Colonic mucosa (tissue), 4 donors: Measurements from ENCODE around the gene CUX1. TPM values are rescaled to one million over a fixed set of nuclear protein-coding genes. Genes with fewer than 3 reads are reported as not detected.
A peak's percentile ranks its signal among the peaks of the same experiment; 100 is the strongest.

ENCODE experiments used
- DNase-seq: peaks from one replicate; pipeline ENCODE4 v3.0.0-alpha.2; 2020
- H3K27ac ChIP-seq: fragments of 200-600 bp; one replicate; pipeline ENCODE4 v1.8.0; 2021
- H3K27me3 ChIP-seq: fragments of 200-600 bp; one replicate; pipeline ENCODE4 v1.8.0; 2021
- H3K36me3 ChIP-seq: fragments of 200-600 bp; one replicate; pipeline ENCODE4 v1.8.0; 2021
- H3K4me1 ChIP-seq: fragments of 200-600 bp; one replicate; pipeline ENCODE4 v1.8.0; 2021; ENCODE audit warnings: mild to moderate bottlenecking
- H3K4me3 ChIP-seq: fragments of 200-600 bp; one replicate; pipeline ENCODE4 v1.8.0; 2021
- H3K9ac ChIP-seq, 2 donors: one replicate each; pipeline ENCODE4 v1.7.0; 2013; ENCODE audit warnings: control low read depth in 2 of 2, low read depth in 2 of 2, low read length in 2 of 2
- H3K9me3 ChIP-seq: fragments of 200-600 bp; one replicate; pipeline ENCODE4 v1.8.0; 2021
- CTCF ChIP-seq: fragments of 200-600 bp; IDR thresholded peaks from one replicate; pipeline ENCODE4 v1.8.0; 2022; ENCODE audit warnings: antibody characterized with exemption, mild to moderate bottlenecking
- intact Hi-C: fragments of 100-400 bp; cut with DNase I; formaldehyde crosslinking; loops from one replicate; pipeline ENCODE4 v1.14.1; 2022
- total RNA-seq, 2 donors: library from RNA; stranded (reverse); fragmentation: NEBNext Ultra II Directional in 1 of 2; extraction: Animal tissue kit (Norgen Biotek cat#: 25700) in 1 of 2; gene quantifications; one replicate each; pipeline ENCODE4 v1.2.1, GENCODE V29; 2021
- donor health status: healthy.
- donor health status: DM: no; HTN: no; CAD: no.
- donor health status: DM: no; HTN: no; CAD: no.

CUX1 gene
- total RNA-seq, 2 donors from 2014 or later, result 68.5 to 97.5 TPM

GRCh38 chr7:102098986-102099385, 281.6 kb downstream of the CUX1 start:
- intact Hi-C loops, result no loop called here
- no peak for TF ChIP-seq CTCF
- Histone ChIP-seq H3K36me3 (no peaks in the 10 kb centered on the region), H3K27ac (no peak overlapping the region), H3K4me3 (no peak overlapping the region), H3K9me3 (no peaks in the 10 kb centered on the region), H3K4me1 (no peaks in the 10 kb centered on the region), H3K27me3 (no peaks in the 10 kb centered on the region), H3K9ac (no peak overlapping the region)
- DNase-seq, result peak; percentile 15

- Histone ChIP-seq H3K27me3 (no peaks in the 10 kb centered on the region), H3K9ac (no peak overlapping the region), H3K4me1 (no peaks in the 10 kb centered on the region), H3K9me3 (no peaks in the 10 kb centered on the region), H3K4me3 (no peak overlapping the region), H3K36me3 (no peaks in the 10 kb centered on the region), H3K27ac (no peak overlapping the region)
- peak; percentile 14 for DNase-seq
- intact Hi-C loops, result no loop called here
- TF ChIP-seq CTCF, result no peak
Observed at GRCh38 chr7:102099474-102099873, 282.0 kb downstream of the CUX1 start.

- Histone ChIP-seq H3K4me1 (no peaks in the 10 kb centered on the region), H3K27ac (no peak overlapping the region), H3K9ac (no peak overlapping the region), H3K9me3 (no peaks in the 10 kb centered on the region), H3K27me3 (no peaks in the 10 kb centered on the region), H3K36me3 (no peaks in the 10 kb centered on the region), H3K4me3 (no peak overlapping the region)
- TF ChIP-seq CTCF, result no peak
- no peak for DNase-seq
- intact Hi-C loops, result no loop called here
Observed at GRCh38 chr7:102101111-102101551, 283.7 kb downstream of the CUX1 start.

GRCh38 chr7:102101926-102102325, 284.5 kb downstream of the CUX1 start:
- TF ChIP-seq CTCF, result no peak
- Histone ChIP-seq H3K9me3 (no peaks in the 10 kb centered on the region), H3K4me1 (no peaks in the 10 kb centered on the region), H3K36me3 (no peaks in the 10 kb centered on the region), H3K27me3 (no peaks in the 10 kb centered on the region), H3K4me3 (no peak overlapping the region), H3K9ac (no peak overlapping the region), H3K27ac (no peak overlapping the region)
- DNase-seq, result peak; percentile 8
- intact Hi-C loops, result no loop called here

GRCh38 chr7:102103027-102103372, 285.6 kb downstream of the CUX1 start:
- Histone ChIP-seq H3K36me3 (no peaks in the 10 kb centered on the region), H3K27ac (no peak overlapping the region), H3K27me3 (no peaks in the 10 kb centered on the region), H3K4me1 (no peaks in the 10 kb centered on the region), H3K9ac (no peak overlapping the region), H3K4me3 (no peak overlapping the region), H3K9me3 (no peaks in the 10 kb centered on the region)
- intact Hi-C loops, result no loop called here
- no peak for TF ChIP-seq CTCF
- DNase-seq, result no peak

GRCh38 chr7:102104245-102104644, 286.8 kb downstream of the CUX1 start:
- H3K27me3 ChIP-seq, result no peaks in the 10 kb centered on the region
- TF ChIP-seq CTCF, result no peak
- no peak overlapping the region for H3K4me3 ChIP-seq
- H3K27ac ChIP-seq, result no peak overlapping the region
- peak; percentile 2 for DNase-seq
- intact Hi-C loops, result no loop called here
- no peaks in the 10 kb centered on the region for H3K36me3 ChIP-seq
- no peaks in the 10 kb centered on the region for H3K9me3 ChIP-seq
- no peaks in the 10 kb centered on the region for H3K4me1 ChIP-seq
- no peak overlapping the region for H3K9ac ChIP-seq
